GM19463 (cell line): ENCODE measurements around the gene MARCHF3.

Experiments used
- ATAC-seq: cut with Tn5 transposase; IDR thresholded peaks from one replicate; pipeline ENCODE4 v1.9.1; 2021; ENCODE audit warnings: mild to moderate bottlenecking, moderate library complexity; ENCODE audit not compliant: unreplicated experiment

MARCHF3 gene

DNA sequence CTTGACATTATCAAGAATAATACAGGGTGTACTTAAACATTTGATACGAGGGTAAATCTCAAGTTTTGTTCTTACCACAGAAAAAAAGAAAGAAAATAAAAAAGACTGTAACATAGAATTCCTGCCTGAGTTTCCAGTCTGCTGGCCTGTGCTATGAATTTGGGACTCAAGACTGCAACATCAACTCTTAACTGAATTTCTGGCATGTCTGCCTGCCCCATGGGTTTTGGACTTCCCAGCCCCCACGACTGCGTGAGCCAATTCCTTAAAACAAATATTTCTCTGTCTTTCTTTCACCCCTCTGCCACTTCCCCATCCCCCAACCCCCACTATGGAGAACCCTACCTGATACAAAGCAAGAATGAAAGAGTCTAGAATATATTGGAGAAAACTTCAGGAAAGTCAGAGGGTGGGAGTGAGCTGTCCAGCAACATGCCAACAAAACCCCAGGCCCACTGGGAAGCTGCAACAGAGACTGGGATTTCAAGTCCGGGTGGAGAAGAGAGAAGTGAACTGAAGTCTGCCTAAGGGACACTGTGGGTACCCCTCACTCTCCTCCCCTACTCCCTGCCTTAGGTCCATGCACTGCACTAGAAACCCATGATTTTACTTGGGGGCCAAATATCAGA is 43.0 kb downstream of the MARCHF3 start:
- no peak for ATAC-seq

DNA sequence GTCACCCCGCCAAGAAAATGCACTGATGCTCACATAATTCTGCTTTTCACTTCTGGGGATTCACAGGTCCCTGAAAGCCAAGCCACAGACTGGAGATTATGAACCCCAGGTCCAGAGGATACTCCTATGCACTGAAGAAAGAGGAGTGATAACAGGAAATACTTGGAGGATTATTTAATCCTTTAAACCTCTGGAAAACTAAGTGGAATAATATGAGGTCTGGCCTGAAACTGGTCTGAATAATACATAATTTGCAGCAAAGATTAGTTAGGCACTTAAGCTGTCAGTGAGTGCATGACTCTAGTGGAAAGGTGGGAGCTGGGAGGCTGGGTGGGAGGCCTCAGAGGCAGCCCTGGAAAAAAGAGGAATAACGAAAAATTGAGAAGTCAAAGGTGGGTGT is 45.7 kb downstream of the MARCHF3 start:
- no peak for ATAC-seq

DNA sequence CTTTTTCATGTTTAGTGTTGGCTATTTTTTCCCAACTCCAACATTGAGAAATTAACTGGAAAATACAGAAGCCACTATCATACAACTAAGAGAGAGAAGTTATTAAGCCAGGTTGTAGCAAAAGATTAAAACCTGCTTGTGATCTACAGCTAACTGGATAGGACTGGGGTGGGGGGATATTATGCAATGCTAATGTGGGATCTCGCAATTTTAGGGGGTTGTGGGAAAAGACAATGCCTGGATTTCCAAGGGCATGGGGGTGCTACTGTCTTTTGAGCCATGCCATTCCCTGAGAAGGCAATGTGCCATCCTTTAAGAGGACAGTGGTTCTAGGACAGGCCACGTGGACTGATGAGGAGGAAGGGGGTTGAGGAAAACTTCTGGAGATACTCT is 46.5 kb downstream of the MARCHF3 start:
- ATAC-seq, result no peak

DNA sequence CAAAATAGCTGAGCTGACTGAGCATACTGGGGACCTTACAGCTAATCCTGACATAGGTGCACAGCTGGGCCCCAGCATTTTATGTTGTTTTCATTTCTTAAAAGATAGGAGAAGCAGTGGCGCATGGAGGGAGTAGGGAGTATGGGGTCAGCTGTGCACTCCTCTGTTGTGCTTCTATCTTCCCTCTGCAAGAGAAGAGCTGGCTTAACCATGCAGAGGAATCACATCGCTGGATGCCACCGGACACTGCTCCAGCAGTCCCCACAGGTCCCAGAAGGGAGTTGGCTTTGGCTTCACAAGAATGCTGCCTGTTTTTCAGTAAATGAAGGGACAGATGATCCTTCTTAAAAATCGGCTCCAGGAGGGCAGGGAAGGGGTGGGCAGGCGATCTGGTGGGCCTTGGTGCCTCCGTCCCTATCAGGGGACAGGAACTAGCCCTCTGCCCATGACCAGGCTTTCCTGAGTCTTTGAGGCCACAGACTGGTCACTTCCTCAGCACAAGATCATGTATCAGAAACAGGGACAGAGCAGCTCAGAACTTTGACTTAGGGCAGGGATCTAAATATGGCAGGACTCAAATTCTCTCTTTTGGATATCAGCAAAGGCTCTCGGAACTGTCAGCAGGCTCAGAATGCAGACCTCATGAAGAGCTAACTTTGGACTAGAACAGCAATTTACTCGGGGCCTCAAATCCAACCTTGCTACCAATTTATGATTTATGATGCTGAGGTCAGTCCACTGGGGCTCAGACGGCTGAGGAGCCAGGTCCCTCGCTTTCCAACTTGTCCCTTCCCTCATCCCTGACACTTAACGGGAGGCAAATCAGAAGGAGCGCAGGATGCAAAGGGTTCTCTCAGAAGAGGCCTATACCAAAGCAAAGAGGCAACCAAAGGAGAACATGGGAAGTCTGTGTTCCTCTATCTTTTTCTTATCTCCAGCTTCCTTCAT is 47.2 kb downstream of the MARCHF3 start:
- no peak for ATAC-seq

DNA sequence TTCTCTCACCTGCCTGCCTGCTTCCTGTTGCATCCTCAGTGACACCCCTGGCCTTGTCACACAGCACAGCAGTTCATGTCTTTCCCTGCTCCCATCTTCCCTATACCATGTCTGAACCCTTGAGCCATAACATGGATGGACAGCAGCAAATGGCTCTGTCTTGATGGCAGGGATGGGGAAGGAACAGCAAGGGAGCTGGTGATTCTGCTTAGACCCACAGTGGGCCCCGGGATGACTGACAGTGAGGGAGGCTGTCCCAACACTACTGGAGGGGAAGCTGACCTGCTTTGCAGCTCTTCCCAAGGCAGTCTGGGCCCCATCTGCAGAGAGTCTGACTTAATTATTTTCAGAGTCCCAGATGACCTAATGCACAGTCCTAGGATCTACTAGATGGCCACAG is 48.2 kb downstream of the MARCHF3 start:
- no peak for ATAC-seq

DNA sequence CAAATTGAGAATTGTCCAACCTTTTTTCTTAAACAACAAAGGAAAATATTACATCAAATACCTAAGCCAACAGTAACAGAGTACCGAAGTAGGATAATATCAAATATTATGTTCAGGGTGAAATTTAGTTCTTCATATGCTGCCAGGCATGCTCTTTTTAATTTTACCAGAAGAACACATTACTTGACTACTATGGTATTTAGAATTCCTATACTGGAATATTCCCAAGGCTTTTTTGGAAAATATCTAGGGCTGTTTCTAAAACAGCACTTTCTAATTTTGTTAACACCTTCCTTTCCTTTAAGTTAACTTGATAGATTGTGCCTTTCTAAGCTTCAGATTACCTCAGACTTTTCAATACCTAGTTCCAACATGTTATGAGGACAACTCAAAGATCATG is 48.7 kb downstream of the MARCHF3 start:
- no peak for ATAC-seq

DNA sequence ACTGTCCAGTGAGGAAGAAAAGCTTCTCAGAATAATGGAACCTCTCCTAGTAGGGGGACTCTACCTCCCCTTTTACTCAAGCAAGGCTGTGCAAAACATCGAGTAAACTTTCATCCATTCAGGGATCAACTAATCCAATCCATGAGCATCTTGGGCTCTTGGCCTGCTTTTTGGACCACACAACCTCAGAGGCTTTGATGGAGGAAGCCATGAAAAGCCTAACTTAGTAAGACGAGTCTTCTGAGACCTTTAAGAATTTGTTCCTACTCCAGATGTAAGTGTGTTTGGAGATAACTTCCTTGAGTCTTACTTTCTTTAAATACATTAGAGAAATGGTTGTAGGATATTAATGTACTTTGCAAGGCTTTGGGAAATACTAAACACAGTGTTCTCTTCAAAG is 49.1 kb downstream of the MARCHF3 start:
- no peak for ATAC-seq

DNA sequence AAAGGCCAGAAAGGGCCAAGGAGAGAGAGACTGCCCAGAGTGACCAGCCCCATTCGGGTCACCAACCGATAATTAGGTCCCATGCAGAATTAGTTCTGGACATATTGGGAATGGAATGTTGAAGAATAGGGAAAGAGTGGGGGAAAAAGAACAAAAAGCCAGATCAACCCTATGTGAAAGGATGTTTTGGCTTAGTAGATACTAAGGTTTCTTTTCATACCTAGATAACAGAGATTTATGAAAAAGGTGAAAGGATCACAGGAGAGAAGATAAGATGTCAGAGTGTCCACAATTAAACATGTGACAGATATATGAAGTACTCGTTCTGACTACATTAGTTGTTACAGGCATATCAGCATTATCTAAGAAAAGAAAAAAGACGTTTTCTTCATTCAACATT is 52.1 kb downstream of the MARCHF3 start:
- ATAC-seq, result no peak

DNA sequence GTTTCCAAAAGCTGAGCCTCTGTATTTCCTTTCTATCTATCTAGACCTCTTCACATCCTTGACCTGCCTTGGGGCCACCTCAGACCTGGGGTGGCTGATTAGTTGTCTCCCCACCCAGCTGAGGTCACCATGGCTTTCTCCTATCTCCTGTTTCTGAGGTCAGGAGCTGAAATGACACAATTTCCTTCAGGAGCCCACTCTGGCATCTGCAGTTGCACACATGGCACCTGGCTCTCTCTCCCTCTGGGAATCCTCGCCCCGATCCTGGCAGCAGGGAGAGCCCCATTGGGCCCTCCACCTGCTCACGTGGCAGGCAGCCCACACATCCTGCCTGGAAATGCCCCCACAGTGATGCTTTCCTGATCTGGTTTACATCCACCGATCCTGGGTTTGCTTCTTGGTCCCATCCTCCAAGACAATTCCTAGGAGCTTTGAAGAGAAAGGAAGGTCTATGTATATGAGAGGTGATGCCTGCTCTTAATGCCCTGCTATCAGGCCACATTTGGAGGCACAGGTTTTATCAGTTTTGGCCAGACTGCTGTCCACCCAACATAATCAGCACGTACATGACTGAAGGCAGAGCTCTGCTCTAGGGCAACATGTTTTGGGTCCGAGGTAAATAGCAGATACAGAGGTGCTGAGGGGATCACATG is 53.7 kb downstream of the MARCHF3 start:
- no peak for ATAC-seq

DNA sequence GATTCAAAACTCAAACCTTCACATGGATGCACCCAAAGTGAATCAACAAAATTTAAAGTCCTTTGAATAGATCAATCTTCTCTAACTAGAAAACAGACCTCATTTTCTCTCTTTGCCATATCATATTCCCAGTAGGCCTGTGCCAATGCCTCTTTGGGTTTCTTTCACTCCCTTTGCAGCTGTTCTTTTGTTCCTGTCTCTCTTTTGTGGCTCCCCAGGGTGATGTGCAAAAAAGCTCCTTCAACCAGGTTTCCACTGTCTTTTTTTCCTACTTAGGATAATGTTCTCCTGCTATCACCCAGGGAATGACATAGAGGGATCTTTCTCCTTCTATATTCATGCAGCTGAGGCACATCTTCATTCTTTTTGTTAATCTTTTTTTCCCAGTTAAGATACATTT is 54.6 kb downstream of the MARCHF3 start:
- ATAC-seq, result no peak

DNA sequence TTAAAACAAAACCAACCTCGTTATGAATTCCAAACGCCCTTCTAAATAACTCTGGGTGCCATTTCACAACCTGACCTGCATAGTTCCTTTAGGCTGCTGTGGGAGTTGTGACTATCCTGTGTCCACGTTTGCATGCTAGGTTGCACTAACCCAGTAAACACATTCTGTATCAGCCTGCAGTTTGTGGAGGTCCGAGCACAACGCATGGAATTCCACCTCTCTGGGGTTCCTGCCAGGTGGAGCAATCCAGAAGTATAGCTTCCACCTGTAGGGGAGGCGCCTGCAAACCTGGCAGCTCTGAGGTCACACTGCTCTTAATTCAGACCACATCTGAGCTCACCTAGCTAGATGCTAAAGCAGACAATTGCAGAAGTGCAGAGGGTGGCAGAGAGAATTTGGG is 57.2 kb downstream of the MARCHF3 start:
- ATAC-seq, result no peak

DNA sequence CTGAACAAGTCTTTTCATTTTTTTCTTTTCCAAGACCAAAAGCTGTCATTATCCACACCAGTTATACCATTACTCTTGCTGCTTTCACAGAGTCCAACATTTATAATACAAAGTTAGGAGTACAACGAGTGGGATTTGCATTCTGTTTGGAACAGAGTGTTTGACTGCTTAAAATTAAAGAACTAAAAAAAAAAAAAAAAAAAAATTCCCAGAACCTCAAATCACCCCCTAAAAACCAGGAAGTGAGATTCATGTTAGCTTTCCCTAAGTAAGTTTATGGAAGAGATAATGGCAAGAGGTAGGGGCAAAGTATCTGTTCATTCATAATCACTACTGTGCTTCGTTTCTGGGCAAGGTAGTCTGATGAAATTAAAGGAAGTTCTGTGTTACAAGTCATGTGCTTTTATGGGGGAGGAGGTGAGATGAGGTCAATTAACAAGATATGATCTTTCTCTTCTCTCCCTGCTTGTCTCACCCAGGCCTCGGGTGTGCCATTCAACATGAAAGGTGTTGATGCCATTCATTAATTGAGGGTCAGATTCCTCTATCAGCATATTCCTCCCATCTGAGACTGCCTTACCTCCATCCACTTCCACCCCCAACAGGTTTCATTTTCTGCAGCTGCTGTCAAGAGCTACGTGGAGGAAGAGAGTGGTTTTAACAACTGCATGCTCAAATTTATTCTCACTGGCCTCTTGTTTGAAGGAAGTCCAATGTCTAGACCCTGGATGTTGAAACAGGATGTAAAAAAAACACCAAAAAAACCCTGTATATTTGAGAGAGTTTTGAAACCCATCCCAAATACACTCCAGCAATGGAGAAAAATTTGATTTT is 58.1 kb downstream of the MARCHF3 start:
- ATAC-seq, result peak; percentile 62

DNA sequence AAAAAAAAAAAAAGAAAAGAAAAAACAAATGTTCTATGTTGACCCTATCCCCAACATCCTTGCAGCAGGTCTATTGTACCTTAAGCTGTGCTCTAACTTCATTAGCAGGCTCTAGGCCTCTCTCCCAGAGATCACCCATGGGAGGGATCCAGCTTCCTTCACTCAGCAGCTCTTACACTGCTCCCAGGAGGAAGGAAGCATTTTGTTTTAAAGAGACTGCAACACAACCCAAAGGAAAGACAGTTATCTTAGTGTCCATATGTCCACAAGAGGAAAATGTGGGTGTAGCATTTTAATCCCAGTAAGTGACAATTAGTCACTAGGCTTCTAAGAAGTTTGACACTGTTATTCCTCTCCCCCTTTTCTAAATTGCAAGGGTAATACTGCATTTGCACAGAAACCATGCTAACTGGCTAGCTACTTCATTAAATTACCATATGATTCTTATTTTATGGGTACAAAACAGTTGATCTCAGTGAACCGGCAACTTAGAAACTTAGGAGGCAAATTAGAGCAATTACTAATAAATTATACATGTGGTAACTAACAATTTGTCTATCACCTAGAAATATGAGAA is 58.8 kb downstream of the MARCHF3 start:
- no peak for ATAC-seq

DNA sequence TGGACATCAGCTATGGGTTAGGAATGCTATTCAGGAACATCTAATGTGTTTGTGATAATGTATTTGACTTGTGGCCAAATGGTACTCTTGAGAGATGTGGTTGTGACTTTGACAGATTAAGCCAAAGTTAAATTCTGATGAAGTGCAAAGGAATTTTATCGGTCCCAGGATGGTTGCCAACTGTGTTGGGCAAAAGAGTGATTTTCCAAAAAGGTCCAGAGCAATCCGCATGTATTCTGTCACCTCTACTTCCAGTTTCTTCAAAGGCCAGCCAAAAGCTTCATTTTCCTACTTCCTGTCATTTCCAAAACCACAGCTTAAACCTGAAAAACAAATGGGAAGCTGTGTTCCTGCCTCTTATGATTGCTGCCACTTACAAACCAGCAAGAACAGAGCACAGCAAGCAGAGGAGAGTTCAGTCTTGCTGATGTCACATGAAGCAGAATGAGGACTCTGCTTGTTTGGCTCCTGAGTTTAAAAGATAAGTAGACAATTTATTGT is 59.8 kb downstream of the MARCHF3 start:
- ATAC-seq, result no peak

DNA sequence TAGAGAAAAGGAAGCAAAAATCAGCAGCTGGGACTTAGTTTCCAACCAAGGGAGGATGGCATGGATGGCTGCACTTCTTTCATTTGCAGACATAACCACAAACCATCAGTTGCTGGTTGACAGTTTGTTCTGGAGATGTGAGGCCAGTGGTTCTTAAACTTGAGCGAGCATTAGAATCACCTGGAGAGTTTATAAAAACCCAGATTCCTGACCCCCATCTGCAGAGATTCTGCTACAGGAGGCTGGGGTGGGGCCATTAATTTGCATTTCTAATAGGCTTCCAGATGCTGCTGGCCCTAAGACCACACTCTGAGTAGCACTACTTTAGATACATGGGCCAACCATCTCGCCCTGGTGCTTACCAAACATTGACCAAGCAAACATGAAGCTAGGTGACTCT is 60.8 kb downstream of the MARCHF3 start:
- no peak for ATAC-seq

DNA sequence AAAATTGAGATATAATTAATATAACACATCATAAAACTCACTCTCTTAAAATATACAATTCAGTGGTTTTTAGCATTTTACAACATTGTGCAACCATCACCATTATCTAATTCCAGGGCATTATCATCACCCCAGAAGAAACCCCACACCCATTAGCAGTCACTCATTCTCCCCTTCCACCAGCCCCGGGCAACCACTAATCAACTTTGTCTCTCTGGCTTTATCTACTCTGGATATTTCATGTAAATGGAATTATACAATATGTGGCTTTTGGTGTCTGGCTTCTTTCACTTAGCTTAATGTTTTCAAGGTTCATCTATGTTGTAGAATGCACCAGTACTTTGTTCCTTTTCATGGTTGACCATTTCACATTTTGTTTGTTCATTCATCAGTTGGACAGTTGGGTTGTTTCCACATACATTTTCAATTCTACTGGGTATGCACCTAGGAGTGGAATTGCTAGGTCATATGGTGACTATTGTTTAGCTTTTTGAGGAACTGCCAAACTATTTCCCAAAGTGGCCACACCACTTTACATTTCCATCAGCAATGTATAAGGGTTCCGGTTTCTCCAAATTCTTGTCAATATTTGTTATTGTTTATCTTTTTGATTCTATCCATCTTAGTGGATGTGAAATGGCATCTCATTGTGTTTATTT is 62.4 kb downstream of the MARCHF3 start:
- ATAC-seq, result no peak

DNA sequence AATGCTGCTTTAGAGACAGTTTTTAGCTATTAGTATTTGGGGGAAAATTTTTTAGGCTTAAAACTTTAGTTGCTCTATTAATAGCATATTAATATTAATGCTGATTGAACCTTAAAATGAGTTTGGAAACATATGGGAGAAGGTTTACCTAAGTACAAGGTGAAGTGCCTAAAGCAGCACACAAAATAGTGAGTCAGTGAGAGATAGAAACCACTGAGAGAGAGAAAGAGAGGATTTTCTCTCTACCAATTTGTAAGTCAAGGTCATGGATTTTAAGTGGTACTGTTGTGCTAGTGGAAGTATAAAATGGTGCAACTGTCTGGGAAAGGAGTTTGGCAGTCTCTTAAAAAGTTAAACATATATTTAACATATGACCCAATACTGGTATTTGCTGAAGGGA is 64.9 kb downstream of the MARCHF3 start:
- peak; percentile 14 for ATAC-seq

DNA sequence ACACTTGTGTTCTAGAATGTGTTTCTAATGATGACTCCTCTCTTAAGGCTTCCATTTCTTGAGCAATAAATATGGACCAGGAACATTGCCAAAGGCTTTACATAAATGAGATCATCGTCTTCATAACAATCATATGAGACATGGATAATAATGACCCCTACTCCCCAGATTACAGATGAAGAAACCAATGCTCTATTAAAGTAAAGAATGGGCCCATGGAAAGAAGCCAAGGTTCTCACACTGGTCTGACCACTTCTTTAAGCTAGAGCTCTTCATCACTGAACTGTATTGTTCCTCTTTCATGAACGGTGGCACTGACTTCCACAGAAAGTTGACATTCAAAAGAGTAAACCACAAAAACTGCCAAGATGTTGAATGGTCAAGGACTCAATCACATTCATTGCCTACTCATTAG is 65.3 kb downstream of the MARCHF3 start:
- peak; percentile 59 for ATAC-seq

DNA sequence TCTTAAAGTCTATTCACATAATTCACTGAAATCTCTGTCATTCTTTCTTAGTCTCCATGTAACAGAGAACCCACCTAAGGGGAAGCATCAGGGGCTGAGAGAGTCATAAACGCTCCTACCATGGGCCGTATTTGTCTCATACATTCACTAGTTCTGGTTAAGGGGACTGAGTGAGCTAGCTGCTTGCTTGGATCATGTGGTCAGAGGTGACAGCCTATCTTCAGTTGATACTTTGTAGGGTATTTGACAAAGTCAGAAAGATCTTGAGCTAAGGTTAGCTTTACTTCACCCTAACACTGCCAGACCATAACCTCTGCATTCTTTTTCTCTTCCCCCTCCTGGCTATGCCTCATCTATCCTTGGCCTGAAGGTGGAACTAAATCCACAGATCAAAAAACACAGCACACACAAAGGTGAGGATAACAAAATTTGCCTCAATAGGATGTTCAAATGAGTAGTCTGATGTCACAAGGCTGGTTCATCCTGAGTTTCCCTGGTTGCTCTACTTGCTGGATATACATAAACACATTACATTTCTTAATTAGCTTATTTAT is 66.5 kb downstream of the MARCHF3 start:
- no peak for ATAC-seq

DNA sequence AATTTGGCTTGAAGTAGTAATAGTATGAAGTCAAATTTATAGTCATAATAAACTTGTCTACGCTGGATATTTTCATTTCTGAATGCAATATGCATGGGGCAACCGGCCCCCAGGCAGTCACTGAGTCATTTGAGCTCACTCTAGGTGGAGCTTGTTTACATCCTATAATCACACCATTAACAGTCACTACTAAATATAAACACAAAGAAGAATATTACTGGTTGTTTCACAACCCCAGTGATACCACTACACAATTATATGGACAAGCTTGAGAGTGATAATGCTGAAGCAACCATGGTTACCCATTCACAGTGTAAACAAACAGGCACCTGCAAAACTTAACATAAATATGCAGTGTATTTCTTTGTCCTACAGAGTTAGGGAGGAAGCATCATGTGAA is 68.7 kb downstream of the MARCHF3 start:
- peak; percentile 41 for ATAC-seq
